ENCODE data around the gene EFEMP1.

The EFEMP1 gene

GRCh38 chr2:55877087-55877436, 46.5 kb downstream of the EFEMP1 start:
- Histone ChIP-seq H3K9me3 (no peaks in the 10 kb centered on the region), H3K27me3 (no peaks in the 10 kb centered on the region), H3K9ac (no peak overlapping the region), H3K4me3 (no peak overlapping the region), H3K27ac (no peak overlapping the region), H4K20me1 (no peaks in the 10 kb centered on the region), H3K4me2 (no peak overlapping the region), H3K36me3 (peaks cover 12% of the 10 kb centered on the region; the same call in 1 of the 2 replicates), H3K4me1 (peaks cover 24% of the 10 kb centered on the region)
- no peak for TF ChIP-seq Cebpa-rat (IDR thresholded peaks at IDR 0.05)

- Histone ChIP-seq H3K4me2 (no peak overlapping the region; the same call in 1 of the 2 replicates), H3K9ac (no peak overlapping the region)
Observed at GRCh38 chr2:55876429-55877086, 47.0 kb downstream of the EFEMP1 start.

GRCh38 chr2:55875434-55876135, 48.0 kb downstream of the EFEMP1 start:
- Histone ChIP-seq H4K20me1 (no peaks in the 10 kb centered on the region), H3K4me1 (peaks cover 39% of the 10 kb centered on the region), H3K27me3 (no peaks in the 10 kb centered on the region), H3K27ac (no peak overlapping the region), H3K4me2 (no peak overlapping the region; the same call in 1 of the 2 replicates), H3K9ac (no peak overlapping the region), H3K9me3 (no peaks in the 10 kb centered on the region), H3K4me3 (no peak overlapping the region), H3K36me3 (peaks cover 2% of the 10 kb centered on the region; the same call in 1 of the 2 replicates)
- TF ChIP-seq Cebpa-rat (IDR thresholded peaks at IDR 0.05): no peak

More at GRCh38 chr2:55876429-55877086, 47.0 kb downstream of the EFEMP1 start:
- no peak for TF ChIP-seq Cebpa-rat (IDR thresholded peaks at IDR 0.05)
- Histone ChIP-seq H3K36me3 (peaks cover 12% of the 10 kb centered on the region; the same call in 1 of the 2 replicates), H3K4me3 (no peak overlapping the region), H3K27ac (no peak overlapping the region), H3K27me3 (no peaks in the 10 kb centered on the region), H3K9me3 (no peaks in the 10 kb centered on the region), H4K20me1 (no peaks in the 10 kb centered on the region), H3K4me1 (peaks cover 30% of the 10 kb centered on the region)

GRCh38 chr2:55874338-55874737, 49.2 kb downstream of the EFEMP1 start:
- Histone ChIP-seq H3K9ac (no peak overlapping the region), H3K9me3 (no peaks in the 10 kb centered on the region), H4K20me1 (no peaks in the 10 kb centered on the region), H3K4me1 (peaks cover 41% of the 10 kb centered on the region), H3K27me3 (no peaks in the 10 kb centered on the region), H3K27ac (no peak overlapping the region), H3K4me3 (no peak overlapping the region), H3K4me2 (no peak overlapping the region), H3K36me3 (no peaks in the 10 kb centered on the region; the same call in 1 of the 2 replicates)
- TF ChIP-seq Cebpa-rat (IDR thresholded peaks at IDR 0.05): peak; percentile 20; the same call in 1 of the 2 replicates

GRCh38 chr2:55871637-55872036, 51.9 kb downstream of the EFEMP1 start:
- Histone ChIP-seq H3K9me3 (no peaks in the 10 kb centered on the region), H3K27ac (peak overlapping the region; percentile 58), H3K4me3 (no peak overlapping the region), H3K9ac (no peak overlapping the region), H3K4me1 (peaks cover 46% of the 10 kb centered on the region), H3K36me3 (no peaks in the 10 kb centered on the region; the same call in 1 of the 2 replicates), H4K20me1 (no peaks in the 10 kb centered on the region), H3K27me3 (no peaks in the 10 kb centered on the region), H3K4me2 (peak overlapping the region; percentile 61)
- no peak for TF ChIP-seq Cebpa-rat (IDR thresholded peaks at IDR 0.05)

GRCh38 chr2:55869637-55870325, 53.8 kb downstream of the EFEMP1 start:
- H3K9ac ChIP-seq: no peak overlapping the region
- H4K20me1 ChIP-seq: no peaks in the 10 kb centered on the region
- H3K4me2 ChIP-seq: no peak overlapping the region
- H3K36me3 ChIP-seq: no peaks in the 10 kb centered on the region; the same call in 1 of the 2 replicates
- H3K9me3 ChIP-seq: no peaks in the 10 kb centered on the region
- no peak for TF ChIP-seq Cebpa-rat (IDR thresholded peaks at IDR 0.05)
- H3K4me3 ChIP-seq: no peak overlapping the region
- H3K27ac ChIP-seq: no peak overlapping the region
- no peaks in the 10 kb centered on the region for H3K27me3 ChIP-seq
- peaks cover 44% of the 10 kb centered on the region for H3K4me1 ChIP-seq

- peak overlapping the region; percentile 11; the same call in 1 of the 2 replicates for H3K4me2 ChIP-seq
- no peak overlapping the region for H3K9ac ChIP-seq
- no peak overlapping the region for H3K4me3 ChIP-seq
- H3K4me1 ChIP-seq: peaks cover 51% of the 10 kb centered on the region
- TF ChIP-seq Cebpa-rat (IDR thresholded peaks at IDR 0.05): no peak
- H3K27ac ChIP-seq: no peak overlapping the region
- H3K27me3 ChIP-seq: no peaks in the 10 kb centered on the region
- no peaks in the 10 kb centered on the region for H3K9me3 ChIP-seq
- no peaks in the 10 kb centered on the region; the same call in 1 of the 2 replicates for H3K36me3 ChIP-seq
- no peaks in the 10 kb centered on the region for H4K20me1 ChIP-seq
Observed at GRCh38 chr2:55865096-55865835, 58.3 kb downstream of the EFEMP1 start.

- Histone ChIP-seq H3K4me2 (no peak overlapping the region), H3K27ac (no peak overlapping the region), H3K27me3 (no peaks in the 10 kb centered on the region), H4K20me1 (no peaks in the 10 kb centered on the region), H3K9me3 (no peaks in the 10 kb centered on the region), H3K9ac (no peak overlapping the region), H3K4me3 (no peak overlapping the region), H3K4me1 (peaks cover 58% of the 10 kb centered on the region), H3K36me3 (no peaks in the 10 kb centered on the region; the same call in 1 of the 2 replicates)
- TF ChIP-seq Cebpa-rat (IDR thresholded peaks at IDR 0.05): no peak
Observed at GRCh38 chr2:55864351-55865084, 59.1 kb downstream of the EFEMP1 start.
